Measurements from ENCODE around the gene SLC16A8. TPM values are rescaled to one million over a fixed set of nuclear protein-coding genes. Genes with fewer than 3 reads are reported as not detected.

Gene SLC16A8
- total RNA-seq, 1 donor = not detected

GRCh38 chr22:38050720-38051119 lies 33.3 kb downstream of the SLC16A8 start:
- Histone ChIP-seq H3K27ac (ENCODE audit: low read depth, low read length) (no peak overlapping the region), H3K79me2 (ENCODE audit: insufficient read depth, low read length) (no peaks in the 10 kb centered on the region), H2AFZ (ENCODE audit: low read length) (no peak overlapping the region), H3K4me3 (ENCODE audit: insufficient read depth, low read length) (no peak overlapping the region), H3K4me2 (ENCODE audit: insufficient read depth, low read length) (no peak overlapping the region), H3K9me3 (ENCODE audit: low read depth, low read length) (no peaks in the 10 kb centered on the region), H3K27me3 (ENCODE audit: insufficient read depth, low read length) (peaks cover 6% of the 10 kb centered on the region), H3K36me3 (ENCODE audit: insufficient read depth, low read length) (no peaks in the 10 kb centered on the region), H3K4me1 (ENCODE audit: insufficient read depth, low read length) (no peaks in the 10 kb centered on the region), H4K20me1 (ENCODE audit: insufficient read depth, low read length) (no peaks in the 10 kb centered on the region)
- TF ChIP-seq CTCF (IDR thresholded peaks at IDR 0.05; ENCODE audit: extremely low read depth, low read depth, low read length) = no peak
- peak; percentile 38 for DNase-seq (ENCODE audit: insufficient read length, low spot score, missing footprints)

GRCh38 chr22:38049812-38050619 lies 34.0 kb downstream of the SLC16A8 start:
- TF ChIP-seq CTCF (IDR thresholded peaks at IDR 0.05; ENCODE audit: extremely low read depth, low read depth, low read length) = no peak
- Histone ChIP-seq H3K9me3 (ENCODE audit: low read depth, low read length) (no peaks in the 10 kb centered on the region), H2AFZ (ENCODE audit: low read length) (no peak overlapping the region), H3K79me2 (ENCODE audit: insufficient read depth, low read length) (no peaks in the 10 kb centered on the region), H3K27ac (ENCODE audit: low read depth, low read length) (no peak overlapping the region), H3K4me1 (ENCODE audit: insufficient read depth, low read length) (no peaks in the 10 kb centered on the region), H3K36me3 (ENCODE audit: insufficient read depth, low read length) (no peaks in the 10 kb centered on the region), H3K4me3 (ENCODE audit: insufficient read depth, low read length) (no peak overlapping the region), H4K20me1 (ENCODE audit: insufficient read depth, low read length) (no peaks in the 10 kb centered on the region), H3K27me3 (ENCODE audit: insufficient read depth, low read length) (peaks cover 6% of the 10 kb centered on the region), H3K4me2 (ENCODE audit: insufficient read depth, low read length) (no peak overlapping the region)
- peak; percentile 11 for DNase-seq (ENCODE audit: insufficient read length, low spot score, missing footprints)

GRCh38 chr22:38046070-38046748 lies 37.8 kb downstream of the SLC16A8 start:
- H3K4me2 ChIP-seq (ENCODE audit: insufficient read depth, low read length) = no peak overlapping the region
- H3K27ac ChIP-seq (ENCODE audit: low read depth, low read length) = no peak overlapping the region
- DNase-seq (ENCODE audit: insufficient read length, low spot score, missing footprints) = peak; percentile 26
- no peaks in the 10 kb centered on the region for H3K79me2 ChIP-seq (ENCODE audit: insufficient read depth, low read length)
- H3K27me3 ChIP-seq (ENCODE audit: insufficient read depth, low read length) = peaks cover 6% of the 10 kb centered on the region
- no peaks in the 10 kb centered on the region for H4K20me1 ChIP-seq (ENCODE audit: insufficient read depth, low read length)
- no peak for TF ChIP-seq CTCF (IDR thresholded peaks at IDR 0.05; ENCODE audit: extremely low read depth, low read depth, low read length)
- H3K4me1 ChIP-seq (ENCODE audit: insufficient read depth, low read length) = no peaks in the 10 kb centered on the region
- no peak overlapping the region for H2AFZ ChIP-seq (ENCODE audit: low read length)
- H3K4me3 ChIP-seq (ENCODE audit: insufficient read depth, low read length) = no peak overlapping the region
- H3K36me3 ChIP-seq (ENCODE audit: insufficient read depth, low read length) = no peaks in the 10 kb centered on the region
- no peaks in the 10 kb centered on the region for H3K9me3 ChIP-seq (ENCODE audit: low read depth, low read length)

Measured in osteoblast (primary cell).